HL-60 (cell line): ENCODE measurements around the gene DMRTC2.

Experiments used
- DNase-seq, 2 experiments: peaks; one replicate each; pipeline ENCODE4 v3.0.0-alpha.2; 2010 to 2020; ENCODE audit warnings: low read depth in 1 of 2, low spot score in 1 of 2
- H3K27ac ChIP-seq: fragments of 250-450 bp; sonication (Bioruptor Pico); replicated peaks from 2 replicates; pipeline ENCODE4 v1.5.1; 2020; ENCODE audit warnings: mild to moderate bottlenecking, moderate library complexity
- H3K27me3 ChIP-seq: fragments of 250-450 bp; sonication (Bioruptor Pico); 2 replicates; pipeline ENCODE4 v1.5.1; 2021; ENCODE audit warnings: mild to moderate bottlenecking, moderate library complexity; ENCODE audit not compliant: insufficient read depth, poor library complexity, severe bottlenecking
- H3K4me3 ChIP-seq: replicated peaks from 2 replicates; pipeline ENCODE4 v1.5.1; 2011; ENCODE audit warnings: mild to moderate bottlenecking, control low read depth, low read length; ENCODE audit not compliant: insufficient read depth
- GABPA ChIP-seq: IDR thresholded peaks from 2 replicates; pipeline ENCODE4 v1.6.1; 2012; ENCODE audit warnings: low read depth
- POLR2AphosphoS5 ChIP-seq: IDR thresholded peaks from 2 replicates; pipeline ENCODE4 v1.6.1; 2012; ENCODE audit warnings: low read depth
- SPI1 ChIP-seq: IDR thresholded peaks from 2 replicates; pipeline ENCODE4 v1.6.1; 2012; ENCODE audit warnings: low read depth, mild to moderate bottlenecking, borderline replicate concordance
- TF ChIP-seq, protein P1 (sequence below): IDR thresholded peaks from one replicate; pipeline ENCODE4 v1.5.1; 2011; ENCODE audit warnings: low read length, control low read depth, inconsistent platforms; ENCODE audit not compliant: insufficient read depth
- TF ChIP-seq, protein P2 (sequence below): IDR thresholded peaks from 2 replicates; pipeline ENCODE4 v1.6.1; 2012; ENCODE audit warnings: low read depth; ENCODE audit not compliant: insufficient replicate concordance

The DMRTC2 gene

DNA sequence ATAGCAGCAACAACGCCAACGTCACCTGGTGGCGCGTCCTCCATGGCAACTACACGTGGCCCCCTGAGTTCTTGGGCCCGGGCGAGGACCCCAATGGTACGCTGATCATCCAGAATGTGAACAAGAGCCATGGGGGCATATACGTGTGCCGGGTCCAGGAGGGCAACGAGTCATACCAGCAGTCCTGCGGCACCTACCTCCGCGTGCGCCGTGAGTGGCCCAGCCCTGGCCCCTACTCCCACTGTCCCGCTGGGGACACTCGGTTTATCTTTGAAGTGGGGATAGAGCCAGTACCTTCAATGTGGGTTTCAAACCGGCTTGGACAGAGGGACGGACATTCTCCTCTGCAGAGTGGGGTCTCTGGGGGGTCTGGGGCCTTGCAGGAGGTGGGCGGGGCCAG lies 34.2 kb downstream of the DMRTC2 start:
- TF ChIP-seq SPI1 (no peak), POLR2AphosphoS5 (no peak), GABPA (no peak)
- TF ChIP-seq, protein P1, sequence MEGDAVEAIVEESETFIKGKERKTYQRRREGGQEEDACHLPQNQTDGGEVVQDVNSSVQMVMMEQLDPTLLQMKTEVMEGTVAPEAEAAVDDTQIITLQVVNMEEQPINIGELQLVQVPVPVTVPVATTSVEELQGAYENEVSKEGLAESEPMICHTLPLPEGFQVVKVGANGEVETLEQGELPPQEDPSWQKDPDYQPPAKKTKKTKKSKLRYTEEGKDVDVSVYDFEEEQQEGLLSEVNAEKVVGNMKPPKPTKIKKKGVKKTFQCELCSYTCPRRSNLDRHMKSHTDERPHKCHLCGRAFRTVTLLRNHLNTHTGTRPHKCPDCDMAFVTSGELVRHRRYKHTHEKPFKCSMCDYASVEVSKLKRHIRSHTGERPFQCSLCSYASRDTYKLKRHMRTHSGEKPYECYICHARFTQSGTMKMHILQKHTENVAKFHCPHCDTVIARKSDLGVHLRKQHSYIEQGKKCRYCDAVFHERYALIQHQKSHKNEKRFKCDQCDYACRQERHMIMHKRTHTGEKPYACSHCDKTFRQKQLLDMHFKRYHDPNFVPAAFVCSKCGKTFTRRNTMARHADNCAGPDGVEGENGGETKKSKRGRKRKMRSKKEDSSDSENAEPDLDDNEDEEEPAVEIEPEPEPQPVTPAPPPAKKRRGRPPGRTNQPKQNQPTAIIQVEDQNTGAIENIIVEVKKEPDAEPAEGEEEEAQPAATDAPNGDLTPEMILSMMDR: no peak
- H3K27ac ChIP-seq: no peak overlapping the region
- no peak overlapping the region for H3K4me3 ChIP-seq
- DNase-seq: no peak
- H3K27me3 ChIP-seq: no peaks in the 10 kb centered on the region

DNA sequence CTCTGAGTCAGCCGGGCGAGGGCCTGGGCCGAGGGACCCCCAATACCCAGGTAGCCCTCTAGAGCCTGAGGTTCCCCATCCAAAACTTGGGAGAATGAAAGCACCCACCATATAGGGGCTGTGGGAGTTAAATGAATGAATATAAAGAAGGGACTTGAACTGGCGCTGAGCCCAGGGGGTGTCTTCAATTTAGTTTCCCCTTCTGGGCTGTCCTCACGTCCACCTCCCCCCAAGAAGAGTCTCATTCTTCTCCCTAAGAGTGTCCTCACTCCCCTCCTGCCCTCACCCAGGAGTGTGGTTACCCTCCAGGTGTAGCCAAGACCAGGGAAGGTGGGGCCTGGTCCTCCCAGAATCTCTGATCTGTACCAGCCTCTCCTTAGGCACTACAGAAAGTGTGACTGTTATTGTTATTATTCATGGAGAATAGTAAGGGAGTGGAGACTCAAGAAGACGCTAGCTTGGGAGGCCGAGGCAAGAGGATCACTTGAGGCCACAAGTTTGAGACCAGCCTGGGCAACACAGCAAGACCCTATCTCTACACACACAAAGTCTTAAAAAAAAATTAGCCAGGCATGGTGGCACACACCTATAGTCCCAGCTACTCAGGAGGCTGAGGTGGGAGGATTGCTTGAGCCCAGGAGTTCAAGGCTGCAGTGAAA lies 35.0 kb downstream of the DMRTC2 start:
- Histone ChIP-seq H3K4me3 (no peak overlapping the region), H3K27ac (no peak overlapping the region), H3K27me3 (no peaks in the 10 kb centered on the region)
- DNase-seq: no peak
- TF ChIP-seq POLR2AphosphoS5: no peak
- TF ChIP-seq, protein P1: no peak
- TF ChIP-seq GABPA: no peak
- TF ChIP-seq SPI1: no peak
- TF ChIP-seq, protein P2, sequence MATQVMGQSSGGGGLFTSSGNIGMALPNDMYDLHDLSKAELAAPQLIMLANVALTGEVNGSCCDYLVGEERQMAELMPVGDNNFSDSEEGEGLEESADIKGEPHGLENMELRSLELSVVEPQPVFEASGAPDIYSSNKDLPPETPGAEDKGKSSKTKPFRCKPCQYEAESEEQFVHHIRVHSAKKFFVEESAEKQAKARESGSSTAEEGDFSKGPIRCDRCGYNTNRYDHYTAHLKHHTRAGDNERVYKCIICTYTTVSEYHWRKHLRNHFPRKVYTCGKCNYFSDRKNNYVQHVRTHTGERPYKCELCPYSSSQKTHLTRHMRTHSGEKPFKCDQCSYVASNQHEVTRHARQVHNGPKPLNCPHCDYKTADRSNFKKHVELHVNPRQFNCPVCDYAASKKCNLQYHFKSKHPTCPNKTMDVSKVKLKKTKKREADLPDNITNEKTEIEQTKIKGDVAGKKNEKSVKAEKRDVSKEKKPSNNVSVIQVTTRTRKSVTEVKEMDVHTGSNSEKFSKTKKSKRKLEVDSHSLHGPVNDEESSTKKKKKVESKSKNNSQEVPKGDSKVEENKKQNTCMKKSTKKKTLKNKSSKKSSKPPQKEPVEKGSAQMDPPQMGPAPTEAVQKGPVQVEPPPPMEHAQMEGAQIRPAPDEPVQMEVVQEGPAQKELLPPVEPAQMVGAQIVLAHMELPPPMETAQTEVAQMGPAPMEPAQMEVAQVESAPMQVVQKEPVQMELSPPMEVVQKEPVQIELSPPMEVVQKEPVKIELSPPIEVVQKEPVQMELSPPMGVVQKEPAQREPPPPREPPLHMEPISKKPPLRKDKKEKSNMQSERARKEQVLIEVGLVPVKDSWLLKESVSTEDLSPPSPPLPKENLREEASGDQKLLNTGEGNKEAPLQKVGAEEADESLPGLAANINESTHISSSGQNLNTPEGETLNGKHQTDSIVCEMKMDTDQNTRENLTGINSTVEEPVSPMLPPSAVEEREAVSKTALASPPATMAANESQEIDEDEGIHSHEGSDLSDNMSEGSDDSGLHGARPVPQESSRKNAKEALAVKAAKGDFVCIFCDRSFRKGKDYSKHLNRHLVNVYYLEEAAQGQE: no peak

DNA sequence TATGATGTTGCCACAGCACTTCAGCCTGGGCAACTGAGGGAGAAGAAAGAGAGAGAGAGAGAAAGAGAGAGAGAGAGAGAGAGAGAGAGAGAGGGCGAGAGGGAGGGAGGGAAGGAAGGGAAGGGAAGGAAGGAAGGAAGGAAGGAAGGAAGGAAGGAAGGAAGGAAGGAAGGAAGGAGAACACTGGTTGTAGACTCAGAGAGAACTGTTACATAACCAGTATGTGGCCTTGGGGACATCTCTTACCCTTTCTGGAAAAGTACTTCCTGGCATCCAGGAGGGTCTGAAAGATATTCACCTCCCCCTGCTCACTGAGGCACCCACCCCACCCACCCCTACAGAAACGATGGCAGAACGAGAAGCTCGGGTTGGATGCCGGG lies 35.5 kb downstream of the DMRTC2 start:
- no peak for DNase-seq
- Histone ChIP-seq H3K27ac (no peak overlapping the region), H3K27me3 (no peaks in the 10 kb centered on the region), H3K4me3 (no peak overlapping the region)
- TF ChIP-seq, protein P2: no peak
- TF ChIP-seq SPI1: no peak
- TF ChIP-seq GABPA: no peak
- TF ChIP-seq, protein P1: no peak
- TF ChIP-seq POLR2AphosphoS5: no peak
